ENCODE results near the gene LAS1L.
"Not testable (repeated sequence)": the region's sequence is repeated elsewhere in the genome, so short reads cannot be mapped to it uniquely, and the experiment has no call there.

The LAS1L gene

DNA sequence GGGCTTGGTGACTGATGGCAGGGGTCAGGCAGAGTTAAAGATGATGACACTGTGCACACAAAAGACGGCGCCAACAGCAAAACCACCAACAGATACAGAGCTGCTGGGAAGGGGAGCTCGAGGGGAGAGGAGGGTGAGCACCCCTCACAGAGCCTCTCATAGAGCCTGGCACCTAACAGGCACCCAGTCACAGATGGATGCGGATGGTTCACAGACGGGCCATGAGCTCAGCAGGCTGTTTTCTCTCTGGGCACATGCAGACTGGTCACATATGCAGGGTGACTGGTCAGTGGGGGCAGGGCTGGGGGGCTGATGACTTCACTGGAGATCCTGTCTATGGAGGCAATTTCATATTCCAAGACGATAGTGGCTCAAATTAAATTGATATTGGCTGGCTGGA lies 15.1 kb downstream of the LAS1L start:
- H3K4me1 ChIP-seq (ENCODE audit: control insufficient read depth in 1 of 2, insufficient read depth in 2 of 2, low read length in 2 of 2); H3K27ac ChIP-seq (ENCODE audit: low read depth, low read length); H3K27me3 ChIP-seq (ENCODE audit: control insufficient read depth in 1 of 2, insufficient read depth in 2 of 2, low read length in 2 of 2); H3K9me3 ChIP-seq (ENCODE audit: control insufficient read depth in 1 of 2, low read length in 2 of 2); H3K9ac ChIP-seq (ENCODE audit: low read depth in 1 of 2, low read length in 2 of 2); H3K4me3 ChIP-seq (ENCODE audit: low read depth in 1 of 2, low read length in 2 of 2): not testable (repeated sequence)
- H3K36me3 ChIP-seq (ENCODE audit: control insufficient read depth in 1 of 2, insufficient read depth in 2 of 2, low read length in 2 of 2): peaks cover 13 to 42% of the 10 kb centered on the region in 2 donors

DNA sequence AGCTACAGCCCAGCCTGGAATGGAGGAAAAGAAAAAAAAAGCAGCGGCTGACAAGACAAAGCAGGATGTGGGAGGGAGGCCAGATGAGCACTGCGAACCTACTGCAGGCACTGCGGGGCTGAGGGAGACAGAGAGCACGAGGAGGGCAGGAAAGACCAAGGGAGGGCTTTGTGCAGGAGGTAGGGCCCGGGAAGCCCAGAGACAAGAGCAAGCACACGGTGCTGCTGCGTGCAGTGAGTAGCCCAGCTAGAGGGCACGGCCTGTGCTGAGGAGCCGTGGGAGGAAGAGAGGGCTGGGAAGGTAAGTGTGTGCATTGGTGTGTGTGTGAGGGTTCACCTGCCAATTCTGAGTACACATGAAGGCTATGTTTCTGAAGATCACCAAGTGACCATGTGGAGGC lies 15.6 kb downstream of the LAS1L start:
- H3K36me3 ChIP-seq (ENCODE audit: control insufficient read depth in 1 of 2, insufficient read depth in 2 of 2, low read length in 2 of 2): peaks cover 13 to 38% of the 10 kb centered on the region in 2 donors
- not testable (repeated sequence) for H3K4me3 ChIP-seq (ENCODE audit: low read depth in 1 of 2, low read length in 2 of 2); H3K9ac ChIP-seq (ENCODE audit: low read depth in 1 of 2, low read length in 2 of 2); H3K27ac ChIP-seq (ENCODE audit: low read depth, low read length); H3K27me3 ChIP-seq (ENCODE audit: control insufficient read depth in 1 of 2, insufficient read depth in 2 of 2, low read length in 2 of 2); H3K9me3 ChIP-seq (ENCODE audit: control insufficient read depth in 1 of 2, low read length in 2 of 2); H3K4me1 ChIP-seq (ENCODE audit: control insufficient read depth in 1 of 2, insufficient read depth in 2 of 2, low read length in 2 of 2)

DNA sequence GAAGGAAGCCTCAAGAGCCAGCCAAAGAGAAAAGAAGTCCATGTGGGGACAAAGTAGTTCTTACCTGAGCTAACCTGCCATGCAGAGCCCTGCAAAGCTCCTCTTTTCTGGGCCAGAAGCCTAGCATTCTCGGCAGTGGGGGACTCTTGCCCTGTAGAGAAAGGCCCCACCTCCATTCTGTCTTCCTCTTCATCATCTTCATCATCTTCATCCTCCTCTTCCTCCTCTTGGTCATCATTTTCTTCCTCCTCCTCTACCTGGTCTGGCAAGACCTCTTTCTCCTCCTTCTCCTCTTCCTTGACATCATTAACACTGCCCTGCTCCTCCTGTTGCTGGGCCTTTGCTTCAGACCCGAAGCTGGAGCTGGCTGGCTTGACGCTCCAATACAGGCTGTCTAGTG lies 16.7 kb downstream of the LAS1L start:
- Histone ChIP-seq H3K9me3 (ENCODE audit: control insufficient read depth in 1 of 2, low read length in 2 of 2) (no peaks in the 10 kb centered on the region), H3K27me3 (ENCODE audit: control insufficient read depth in 1 of 2, insufficient read depth in 2 of 2, low read length in 2 of 2) (no peaks in the 10 kb centered on the region), H3K36me3 (ENCODE audit: control insufficient read depth in 1 of 2, insufficient read depth in 2 of 2, low read length in 2 of 2) (peaks cover 14 to 35% of the 10 kb centered on the region in 2 donors), H3K9ac (ENCODE audit: low read depth in 1 of 2, low read length in 2 of 2) (no peak overlapping the region), H3K4me1 (ENCODE audit: control insufficient read depth in 1 of 2, insufficient read depth in 2 of 2, low read length in 2 of 2) (no peaks in the 10 kb centered on the region), H3K27ac (ENCODE audit: low read depth, low read length) (no peak overlapping the region), H3K4me3 (ENCODE audit: low read depth in 1 of 2, low read length in 2 of 2) (no peak overlapping the region)

DNA sequence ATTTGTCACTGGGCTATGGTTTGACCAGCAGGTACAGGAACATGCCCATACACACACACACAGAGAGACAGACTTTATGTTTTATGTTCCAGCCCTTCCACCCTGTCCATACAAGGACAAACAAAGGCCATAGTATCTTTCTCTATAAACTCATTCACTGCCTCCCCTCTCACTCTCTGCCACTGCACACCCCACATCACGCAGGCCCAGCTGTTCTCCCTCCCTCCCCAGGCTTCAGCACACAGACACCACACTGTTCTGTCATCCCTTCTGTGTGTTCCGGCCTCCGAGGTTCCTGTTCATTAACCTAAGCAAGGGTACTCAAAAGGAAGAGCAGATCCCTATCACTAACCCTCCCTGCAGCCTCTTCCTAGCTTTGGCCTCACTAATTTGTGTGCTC lies 17.8 kb downstream of the LAS1L start:
- Histone ChIP-seq H3K9ac (ENCODE audit: low read depth in 1 of 2, low read length in 2 of 2) (no peak overlapping the region), H3K27ac (ENCODE audit: low read depth, low read length) (no peak overlapping the region), H3K4me3 (ENCODE audit: low read depth in 1 of 2, low read length in 2 of 2) (no peak overlapping the region), H3K36me3 (ENCODE audit: control insufficient read depth in 1 of 2, insufficient read depth in 2 of 2, low read length in 2 of 2) (peaks cover 14 to 27% of the 10 kb centered on the region in 2 donors), H3K27me3 (ENCODE audit: control insufficient read depth in 1 of 2, insufficient read depth in 2 of 2, low read length in 2 of 2) (no peaks in the 10 kb centered on the region), H3K4me1 (ENCODE audit: control insufficient read depth in 1 of 2, insufficient read depth in 2 of 2, low read length in 2 of 2) (no peaks in the 10 kb centered on the region), H3K9me3 (ENCODE audit: control insufficient read depth in 1 of 2, low read length in 2 of 2) (no peaks in the 10 kb centered on the region)

DNA sequence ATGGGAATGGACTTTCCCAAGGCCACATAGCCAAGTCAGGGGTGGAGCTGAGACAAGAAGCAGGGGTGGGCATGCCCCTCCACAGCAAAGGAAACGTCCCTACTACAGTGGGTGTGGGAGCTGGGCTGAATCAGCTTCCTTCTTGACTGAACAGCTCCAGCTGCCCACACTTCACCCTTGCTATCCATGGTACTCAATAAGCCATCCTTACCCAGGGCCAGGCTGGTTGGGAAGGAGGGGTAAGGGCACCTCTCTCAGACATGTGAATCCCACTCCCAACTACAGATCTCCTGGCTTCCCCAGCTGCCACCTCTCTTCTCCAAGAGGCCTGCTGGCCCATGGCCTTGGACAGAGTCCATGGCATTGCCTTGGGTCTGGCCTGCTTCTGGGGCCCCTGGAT lies 21.0 kb downstream of the LAS1L start:
- no peak overlapping the region for H3K9ac ChIP-seq (ENCODE audit: low read depth in 1 of 2, low read length in 2 of 2)
- H3K36me3 ChIP-seq (ENCODE audit: control insufficient read depth in 1 of 2, insufficient read depth in 2 of 2, low read length in 2 of 2): peaks cover 20 to 25% of the 10 kb centered on the region in 2 donors
- no peaks in the 10 kb centered on the region for H3K27me3 ChIP-seq (ENCODE audit: control insufficient read depth in 1 of 2, insufficient read depth in 2 of 2, low read length in 2 of 2)
- H3K9me3 ChIP-seq (ENCODE audit: control insufficient read depth in 1 of 2, low read length in 2 of 2): no peaks in the 10 kb centered on the region
- no peak overlapping the region for H3K4me3 ChIP-seq (ENCODE audit: low read depth in 1 of 2, low read length in 2 of 2)
- H3K27ac ChIP-seq (ENCODE audit: low read depth, low read length): no peak overlapping the region
- no peaks in the 10 kb centered on the region for H3K4me1 ChIP-seq (ENCODE audit: control insufficient read depth in 1 of 2, insufficient read depth in 2 of 2, low read length in 2 of 2)

- Histone ChIP-seq H3K27me3 (ENCODE audit: control insufficient read depth in 1 of 2, insufficient read depth in 2 of 2, low read length in 2 of 2) (no peaks in the 10 kb centered on the region), H3K4me3 (ENCODE audit: low read depth in 1 of 2, low read length in 2 of 2) (no peak overlapping the region), H3K9ac (ENCODE audit: low read depth in 1 of 2, low read length in 2 of 2) (no peak overlapping the region), H3K9me3 (ENCODE audit: control insufficient read depth in 1 of 2, low read length in 2 of 2) (no peaks in the 10 kb centered on the region), H3K36me3 (ENCODE audit: control insufficient read depth in 1 of 2, insufficient read depth in 2 of 2, low read length in 2 of 2) (peaks cover 10 to 16% of the 10 kb centered on the region in 2 donors), H3K27ac (ENCODE audit: low read depth, low read length) (no peak overlapping the region), H3K4me1 (ENCODE audit: control insufficient read depth in 1 of 2, insufficient read depth in 2 of 2, low read length in 2 of 2) (no peaks in the 10 kb centered on the region)
Measured at GRCh38 chrX:65509400-65509799, 25.2 kb downstream of the LAS1L start.

DNA sequence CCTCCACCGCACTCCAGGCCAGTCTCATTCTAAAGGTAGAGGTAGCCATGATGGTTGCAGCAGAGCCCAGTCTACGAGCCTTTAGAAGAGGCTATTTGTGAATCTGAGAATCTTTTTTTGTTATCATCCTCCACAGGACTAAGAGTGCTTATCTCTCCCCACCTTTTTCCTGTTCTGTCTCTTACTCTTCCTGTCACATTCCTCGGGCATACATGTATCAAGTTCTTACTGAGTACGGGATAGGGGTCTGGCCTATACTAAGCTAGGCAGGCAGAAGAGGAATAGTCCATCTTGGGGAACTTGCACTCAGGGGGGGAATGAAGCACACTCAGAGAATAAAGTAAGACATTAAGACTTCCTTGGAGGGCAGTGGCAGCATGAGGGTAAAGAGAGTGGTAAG lies 25.7 kb downstream of the LAS1L start:
- H3K27me3 ChIP-seq (ENCODE audit: control insufficient read depth in 1 of 2, insufficient read depth in 2 of 2, low read length in 2 of 2): no peaks in the 10 kb centered on the region
- no peaks in the 10 kb centered on the region for H3K9me3 ChIP-seq (ENCODE audit: control insufficient read depth in 1 of 2, low read length in 2 of 2)
- H3K4me1 ChIP-seq (ENCODE audit: control insufficient read depth in 1 of 2, insufficient read depth in 2 of 2, low read length in 2 of 2): no peaks in the 10 kb centered on the region
- no peak overlapping the region for H3K4me3 ChIP-seq (ENCODE audit: low read depth in 1 of 2, low read length in 2 of 2)
- no peak overlapping the region for H3K27ac ChIP-seq (ENCODE audit: low read depth, low read length)
- peaks cover 10 to 16% of the 10 kb centered on the region in 2 donors for H3K36me3 ChIP-seq (ENCODE audit: control insufficient read depth in 1 of 2, insufficient read depth in 2 of 2, low read length in 2 of 2)
- H3K9ac ChIP-seq (ENCODE audit: low read depth in 1 of 2, low read length in 2 of 2): no peak overlapping the region

- Histone ChIP-seq H3K4me3 (ENCODE audit: low read depth in 1 of 2, low read length in 2 of 2) (no peak overlapping the region), H3K4me1 (ENCODE audit: control insufficient read depth in 1 of 2, insufficient read depth in 2 of 2, low read length in 2 of 2) (no peaks in the 10 kb centered on the region), H3K9ac (ENCODE audit: low read depth in 1 of 2, low read length in 2 of 2) (no peak overlapping the region), H3K27ac (ENCODE audit: low read depth, low read length) (no peak overlapping the region), H3K27me3 (ENCODE audit: control insufficient read depth in 1 of 2, insufficient read depth in 2 of 2, low read length in 2 of 2) (no peaks in the 10 kb centered on the region), H3K36me3 (ENCODE audit: control insufficient read depth in 1 of 2, insufficient read depth in 2 of 2, low read length in 2 of 2) (no peaks in the 10 kb centered on the region), H3K9me3 (ENCODE audit: control insufficient read depth in 1 of 2, low read length in 2 of 2) (no peaks in the 10 kb centered on the region)
Measured at GRCh38 chrX:65502618-65503017, 32.0 kb downstream of the LAS1L start.

GRCh38 chrX:65493431-65493830 lies 41.2 kb downstream of the LAS1L start:
- Histone ChIP-seq H3K4me1 (ENCODE audit: control insufficient read depth in 1 of 2, insufficient read depth in 2 of 2, low read length in 2 of 2) (no peaks in the 10 kb centered on the region), H3K36me3 (ENCODE audit: control insufficient read depth in 1 of 2, insufficient read depth in 2 of 2, low read length in 2 of 2) (no peaks in the 10 kb centered on the region), H3K9ac (ENCODE audit: low read depth in 1 of 2, low read length in 2 of 2) (no peak overlapping the region), H3K9me3 (ENCODE audit: control insufficient read depth in 1 of 2, low read length in 2 of 2) (no peaks in the 10 kb centered on the region), H3K4me3 (ENCODE audit: low read depth in 1 of 2, low read length in 2 of 2) (no peak overlapping the region), H3K27me3 (ENCODE audit: control insufficient read depth in 1 of 2, insufficient read depth in 2 of 2, low read length in 2 of 2) (no peaks in the 10 kb centered on the region), H3K27ac (ENCODE audit: low read depth, low read length) (no peak overlapping the region)

- H3K27me3 ChIP-seq (ENCODE audit: control insufficient read depth in 1 of 2, insufficient read depth in 2 of 2, low read length in 2 of 2): no peaks in the 10 kb centered on the region
- H3K9ac ChIP-seq (ENCODE audit: low read depth in 1 of 2, low read length in 2 of 2): no peak overlapping the region
- H3K4me1 ChIP-seq (ENCODE audit: control insufficient read depth in 1 of 2, insufficient read depth in 2 of 2, low read length in 2 of 2): no peaks in the 10 kb centered on the region
- H3K9me3 ChIP-seq (ENCODE audit: control insufficient read depth in 1 of 2, low read length in 2 of 2): no peaks in the 10 kb centered on the region
- H3K36me3 ChIP-seq (ENCODE audit: control insufficient read depth in 1 of 2, insufficient read depth in 2 of 2, low read length in 2 of 2): no peaks in the 10 kb centered on the region
- no peak overlapping the region for H3K4me3 ChIP-seq (ENCODE audit: low read depth in 1 of 2, low read length in 2 of 2)
- no peak overlapping the region for H3K27ac ChIP-seq (ENCODE audit: low read depth, low read length)
Measured at GRCh38 chrX:65491620-65492019, 43.0 kb downstream of the LAS1L start.

- Histone ChIP-seq H3K27ac (ENCODE audit: low read depth, low read length) (no peak overlapping the region), H3K36me3 (ENCODE audit: control insufficient read depth in 1 of 2, insufficient read depth in 2 of 2, low read length in 2 of 2) (no peaks in the 10 kb centered on the region), H3K4me3 (ENCODE audit: low read depth in 1 of 2, low read length in 2 of 2) (no peak overlapping the region), H3K4me1 (ENCODE audit: control insufficient read depth in 1 of 2, insufficient read depth in 2 of 2, low read length in 2 of 2) (no peaks in the 10 kb centered on the region), H3K9ac (ENCODE audit: low read depth in 1 of 2, low read length in 2 of 2) (no peak overlapping the region), H3K9me3 (ENCODE audit: control insufficient read depth in 1 of 2, low read length in 2 of 2) (no peaks in the 10 kb centered on the region), H3K27me3 (ENCODE audit: control insufficient read depth in 1 of 2, insufficient read depth in 2 of 2, low read length in 2 of 2) (no peaks in the 10 kb centered on the region)
Measured at GRCh38 chrX:65488495-65488894, 46.1 kb downstream of the LAS1L start.

Measured in duodenal mucosa (tissue), 2 donors.